Measurements from ENCODE around the gene TSC2. TPM values are rescaled to one million over a fixed set of nuclear protein-coding genes. Genes with fewer than 3 reads are reported as not detected.
"Not testable (repeated sequence)": the region's sequence is repeated elsewhere in the genome, so short reads cannot be mapped to it uniquely, and the experiment has no call there.

Gene TSC2
- total RNA-seq, 2 donors from 2014 or later: 77.8 to 86.9 TPM

- intact Hi-C loops (cut with DNase I): no loop called here
- no peak for DNase-seq (ENCODE audit: low spot score)
Measured at GRCh38 chr16:2122429-2122828, 74.6 kb downstream of the TSC2 start.

DNA sequence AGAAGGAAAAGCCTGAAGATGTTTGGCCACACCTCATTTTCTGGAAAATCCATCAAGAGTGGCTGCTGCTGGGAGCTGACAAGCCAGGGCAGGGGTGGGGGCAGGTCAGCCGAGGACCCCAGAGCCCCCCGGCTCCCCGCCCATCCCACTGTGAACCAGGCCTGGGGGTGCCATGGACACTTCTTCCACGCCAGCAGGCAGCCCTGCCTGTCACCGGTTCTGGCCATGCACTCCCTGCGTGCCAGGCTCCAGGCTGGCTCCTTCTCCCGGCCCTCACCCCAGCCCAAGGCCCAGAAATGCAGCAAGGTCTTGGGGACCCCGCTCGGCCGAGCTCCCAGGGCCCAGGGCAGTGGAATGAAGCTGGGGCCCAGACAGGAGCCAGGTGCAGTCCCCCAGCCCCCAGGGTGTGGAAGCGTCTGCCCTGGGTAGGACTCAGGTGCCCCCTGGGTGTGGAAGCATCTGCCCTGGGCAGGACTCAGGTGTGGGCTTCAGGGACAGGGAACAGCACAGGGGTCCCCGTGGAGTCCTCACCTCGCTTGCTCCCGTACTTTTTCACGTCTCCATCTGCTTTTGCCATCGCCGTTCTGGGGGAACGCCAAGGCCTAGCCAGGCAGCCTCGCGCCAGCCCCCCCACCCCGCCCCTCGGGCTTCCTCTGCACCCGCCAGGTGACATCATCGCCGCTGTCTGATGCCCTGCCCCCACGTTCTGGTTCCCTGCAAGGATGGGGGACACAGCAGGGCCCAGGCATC, 75.3 kb downstream of the TSC2 start:
- DNase-seq (ENCODE audit: low spot score); intact Hi-C loops (cut with DNase I): not testable (repeated sequence)

GRCh38 chr16:2123706-2124376, 76.1 kb downstream of the TSC2 start:
- DNase-seq (ENCODE audit: low spot score); intact Hi-C loops (cut with DNase I): not testable (repeated sequence)

DNA sequence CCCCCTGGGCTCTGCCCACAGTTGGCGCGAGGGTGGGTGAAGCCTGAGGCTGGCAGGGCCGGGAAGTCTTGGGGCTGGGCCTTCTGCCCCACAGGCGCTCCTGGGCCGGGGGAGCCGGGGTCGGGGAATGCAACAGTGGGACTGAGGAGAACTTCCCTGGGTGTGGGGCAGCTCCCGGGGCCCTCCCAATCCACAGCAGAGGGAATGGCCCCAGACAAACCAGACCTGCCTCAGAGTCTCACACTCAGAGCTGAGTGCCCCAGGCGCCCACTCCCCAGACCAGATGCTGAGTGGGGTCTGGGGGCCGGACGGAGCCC, 76.5 kb downstream of the TSC2 start:
- DNase-seq (ENCODE audit: low spot score); intact Hi-C loops (cut with DNase I): not testable (repeated sequence)

DNA sequence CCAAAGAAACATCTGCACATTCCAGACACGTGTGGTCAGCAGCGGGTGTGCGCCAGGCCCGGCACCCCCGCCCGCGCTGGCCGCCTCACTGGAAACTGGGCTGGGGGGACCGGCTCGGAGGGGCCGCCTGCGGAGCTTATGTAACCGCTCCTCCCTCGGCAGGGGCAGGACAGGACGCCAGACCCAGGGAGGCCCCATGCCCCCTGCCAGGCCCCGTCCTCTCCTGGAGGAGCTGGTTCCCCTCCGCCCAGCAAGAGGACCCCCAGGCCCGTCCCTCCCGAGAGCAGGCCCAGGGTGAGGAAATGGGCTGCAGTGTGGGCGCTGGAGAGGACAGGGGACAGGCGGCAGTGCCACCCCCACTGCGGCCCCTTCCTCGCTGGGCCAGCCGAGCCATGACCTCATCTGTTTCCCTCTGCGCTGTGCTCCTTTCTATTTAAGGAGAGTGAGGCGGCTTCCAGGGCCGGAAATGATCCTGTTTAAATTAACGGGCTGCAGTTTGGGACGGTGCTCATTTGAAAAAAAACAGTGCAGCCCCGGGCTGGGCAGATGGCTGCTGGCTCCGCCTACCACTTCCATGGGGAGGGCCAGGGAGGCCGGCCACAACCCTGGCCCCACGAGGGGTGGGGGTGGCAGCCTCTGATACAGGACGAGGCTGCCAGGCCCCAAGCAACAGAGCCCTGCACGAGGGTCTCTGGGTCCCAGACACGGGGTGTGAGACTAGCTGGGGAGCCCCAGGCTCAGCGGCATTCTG, 77.1 kb downstream of the TSC2 start:
- peak; percentile 87 for DNase-seq (ENCODE audit: low spot score)
- intact Hi-C loops (cut with DNase I): not testable (repeated sequence)

DNA sequence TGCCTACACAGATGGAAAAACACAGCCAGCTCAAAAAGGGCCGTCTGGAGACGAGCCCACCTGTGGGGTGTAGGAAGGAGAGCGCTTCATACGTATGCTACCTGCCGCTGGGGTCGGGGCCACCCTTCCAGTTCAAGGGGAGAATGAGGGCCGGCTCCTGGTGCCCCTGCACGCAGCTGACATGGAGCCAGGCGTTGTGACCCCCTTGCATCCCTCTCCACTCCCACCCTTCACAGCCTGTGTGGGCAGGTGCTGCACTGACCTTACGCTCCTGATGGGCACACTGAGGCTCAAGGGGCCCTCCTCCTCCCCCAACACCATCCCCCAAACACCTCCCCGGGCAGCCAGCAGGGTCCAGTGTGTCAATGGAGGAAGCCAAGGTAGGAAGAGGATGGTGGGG, 77.8 kb downstream of the TSC2 start:
- intact Hi-C loops (cut with DNase I); DNase-seq (ENCODE audit: low spot score): not testable (repeated sequence)

GRCh38 chr16:2126161-2126743, 78.5 kb downstream of the TSC2 start:
- DNase-seq (ENCODE audit: low spot score); intact Hi-C loops (cut with DNase I): not testable (repeated sequence)

DNA sequence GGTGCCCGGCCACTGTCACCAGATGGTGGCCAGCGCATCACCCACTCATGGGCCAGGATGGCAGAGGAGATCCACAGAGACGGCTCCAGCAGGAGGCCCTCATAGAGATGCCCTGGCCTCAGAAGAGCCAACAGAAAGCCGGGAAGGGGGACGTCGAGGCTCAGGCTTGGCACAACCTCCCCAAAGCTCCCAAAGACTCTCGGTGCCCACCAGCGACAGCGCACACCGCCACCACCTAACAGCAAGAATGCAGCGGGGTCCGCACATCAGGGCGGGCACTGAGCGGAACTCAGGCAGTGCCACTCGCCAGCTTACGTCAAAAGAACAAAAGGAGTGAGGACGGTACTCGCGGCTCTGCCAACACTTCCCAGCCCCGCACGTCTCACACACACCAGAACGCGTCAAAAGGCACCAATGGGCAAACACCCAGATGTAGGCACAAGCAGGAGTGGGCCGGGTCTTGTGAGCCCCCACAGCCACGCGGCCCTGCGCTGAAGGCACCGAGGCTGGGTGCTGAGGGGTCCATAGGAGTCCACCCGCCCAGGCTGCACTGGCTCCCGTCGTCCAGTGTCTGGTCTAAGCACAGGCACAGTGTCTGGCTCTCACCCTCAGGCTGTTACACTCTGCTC, 79.3 kb downstream of the TSC2 start:
- intact Hi-C loops (cut with DNase I); DNase-seq (ENCODE audit: low spot score): not testable (repeated sequence)

- DNase-seq (ENCODE audit: low spot score); intact Hi-C loops (cut with DNase I): not testable (repeated sequence)
Measured at GRCh38 chr16:2127630-2128280, 80.0 kb downstream of the TSC2 start.

DNA sequence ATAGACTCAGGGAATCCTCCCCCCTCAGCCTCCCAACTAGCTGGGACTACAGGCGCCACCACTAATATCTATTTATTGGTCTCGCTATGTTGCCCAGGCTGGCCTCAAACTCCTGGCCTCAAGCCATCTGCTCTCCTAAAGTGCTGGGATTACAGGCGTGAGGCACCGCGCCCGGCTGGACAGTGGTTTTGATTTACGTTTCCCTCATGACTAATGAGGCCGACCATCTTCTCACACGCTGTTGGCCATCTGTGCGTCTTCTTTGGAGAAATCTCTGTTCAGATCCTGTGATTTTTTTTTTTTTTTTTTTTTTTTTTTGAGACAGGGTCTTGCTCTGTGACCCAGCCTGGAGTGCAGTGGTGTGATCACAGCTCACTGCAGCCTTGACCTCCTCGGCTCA, 81.5 kb downstream of the TSC2 start:
- DNase-seq (ENCODE audit: low spot score); intact Hi-C loops (cut with DNase I): not testable (repeated sequence)

DNA sequence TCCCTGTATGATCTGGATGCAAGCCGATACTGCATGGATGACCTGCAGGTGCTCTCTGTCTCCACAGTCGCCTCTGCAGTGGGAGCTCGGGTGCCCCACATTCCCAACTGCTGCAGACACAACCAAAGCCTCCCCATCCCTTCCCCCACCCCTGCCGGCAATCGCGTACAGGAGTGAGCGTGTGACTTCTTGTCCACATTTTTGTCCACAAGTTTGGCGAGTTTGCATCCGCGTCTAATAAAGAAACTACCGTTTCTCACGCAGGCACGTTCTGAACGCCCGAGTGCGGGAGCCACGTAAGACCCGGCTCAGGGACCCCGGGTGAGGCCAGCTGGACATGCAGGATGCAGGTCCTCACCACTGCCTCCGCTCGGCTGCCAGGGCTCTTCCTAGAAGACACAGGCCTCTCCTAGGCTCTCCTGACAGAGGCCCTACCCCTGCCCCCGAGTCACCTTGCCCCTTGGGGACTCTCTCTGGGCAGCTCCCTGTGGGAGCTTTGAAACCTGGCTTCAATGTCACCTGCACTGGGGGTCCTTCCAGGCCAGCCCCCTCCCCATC, 82.2 kb downstream of the TSC2 start:
- intact Hi-C loops (cut with DNase I): not testable (repeated sequence)

GRCh38 chr16:2133797-2134196, 86.0 kb downstream of the TSC2 start:
- intact Hi-C loops (cut with DNase I); DNase-seq (ENCODE audit: low spot score): not testable (repeated sequence)

More for the DNA sequence above, 82.2 kb downstream of the TSC2 start:
- DNase-seq (ENCODE audit: low spot score): not testable (repeated sequence)

- intact Hi-C loops (cut with DNase I): not testable (repeated sequence)
- peak; percentile 86 for DNase-seq (ENCODE audit: low spot score)
Measured at GRCh38 chr16:2135071-2135470, 87.3 kb downstream of the TSC2 start.

GRCh38 chr16:2135770-2136490, 88.1 kb downstream of the TSC2 start, which contains the start of gene PKD1:
Gene PKD1, minus strand, starts transcription at chr16:2135898. Its CDS starts 209 bp downstream, at chr16:2135689.
- intact Hi-C loops (cut with DNase I): not testable (repeated sequence)
- DNase-seq (ENCODE audit: low spot score): peak; percentile 99

Data from posterior vena cava (tissue), 2 donors.